Left lung (tissue), 10 donors: ENCODE data around the gene IKZF2. TPM values are rescaled to one million over a fixed set of nuclear protein-coding genes. Genes with fewer than 3 reads are reported as not detected.

Experiments used
- ATAC-seq: fragments of 200-7000 bp; cut with Tn5 transposase; one replicate; pipeline ENCODE4 v1.9.1; 2020; ENCODE audit warnings: moderate library complexity
- DNase-seq, 4 donors: peaks; one replicate each; pipeline ENCODE4 v3.0.0-alpha.2; 2013 to 2020
- H3K27ac ChIP-seq, 2 donors: fragments of 200-600 bp; sonication (generic) in 1 of 2; one replicate each; pipeline versions ENCODE4 v1.5.0 to v1.8.0; 2020 to 2021
- H3K27me3 ChIP-seq, 2 donors: fragments of 200-600 bp; sonication (generic) in 1 of 2; one replicate each; pipeline versions ENCODE4 v1.5.0 to v1.8.0; 2020 to 2021
- H3K36me3 ChIP-seq, 2 donors: fragments of 200-600 bp; sonication (generic) in 1 of 2; one replicate each; pipeline versions ENCODE4 v1.5.0 to v1.8.0; 2020 to 2021
- H3K4me1 ChIP-seq, 2 donors: fragments of 200-600 bp; one replicate each; pipeline ENCODE4 v1.8.0; 2021
- H3K4me3 ChIP-seq, 2 donors: fragments of 200-600 bp; sonication (generic) in 1 of 2; one replicate each; pipeline versions ENCODE4 v1.5.0 to v1.8.0; 2020 to 2021; ENCODE audit warnings: mild to moderate bottlenecking in 1 of 2
- H3K9me3 ChIP-seq, 2 donors: fragments of 200-600 bp; sonication (generic) in 1 of 2; one replicate each; pipeline versions ENCODE4 v1.5.0 to v1.8.0; 2020 to 2021
- intact Hi-C, 2 donors: fragments of 100-400 bp; cut with DNase I; formaldehyde crosslinking; loops; one replicate each; pipeline versions ENCODE4 v1.11.2 to v1.14.2; 2022
- polyA plus RNA-seq, 6 donors: library from polyadenylated mRNA; unstranded; fragments of 120-200 nt; gene quantifications; one replicate each; pipeline ENCODE4 v1.2.1, GENCODE V29; 2013; ENCODE audit not compliant: insufficient read length in 6 of 6
- total RNA-seq, 2 donors: library from RNA; stranded (reverse); fragmentation: NEBNext Ultra II Directional; extraction: Animal tissue kit (Norgen Biotek cat#: 25700); gene quantifications; one replicate each; pipeline ENCODE4 v1.2.1, GENCODE V29; 2021
- TF ChIP-seq, protein P1 (sequence below), 2 donors: fragments of 200-600 bp; sonication (generic) in 1 of 2; IDR thresholded peaks; one replicate each; pipeline versions ENCODE4 v1.5.0 to v1.8.0; 2021; ENCODE audit warnings: antibody characterized with exemption in 2 of 2
- donor health status: DM: no; HTN: yes; CAD: no.
- donor health status: DM: no; HTN: no; CAD: no.

IKZF2 gene
- total and polyA plus RNA-seq, 8 donors = 9.6 to 15.4 (median 12.2) TPM

DNA sequence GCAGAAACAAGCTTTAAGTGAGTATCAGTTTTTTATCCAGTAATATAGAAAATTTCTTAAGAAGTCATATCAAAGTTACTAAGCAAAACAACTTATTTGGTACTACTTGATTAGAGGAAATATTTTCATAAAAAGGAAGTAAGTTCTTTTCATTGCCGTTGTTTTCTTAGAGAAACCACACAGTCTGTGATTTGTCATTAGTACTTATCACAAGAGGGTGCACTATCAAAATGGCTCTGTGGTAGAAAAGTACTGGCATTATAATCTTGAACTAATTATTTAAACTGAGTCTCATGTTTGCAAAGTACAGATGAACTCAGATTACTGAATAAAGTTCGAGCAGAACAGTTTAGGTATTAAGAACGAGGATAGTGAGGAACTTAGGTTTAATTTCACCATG, 93.4 kb downstream of the IKZF2 start:
- DNase-seq = no peak
- ATAC-seq = no peak
- Histone ChIP-seq H3K27me3 (no peaks in the 10 kb centered on the region), H3K9me3 (no peaks in the 10 kb centered on the region), H3K4me3 (no peak overlapping the region), H3K4me1 (no peaks in the 10 kb centered on the region), H3K36me3 (no peaks in the 10 kb centered on the region), H3K27ac (no peak overlapping the region)
- intact Hi-C loops = no loop called here
- TF ChIP-seq, protein P1, sequence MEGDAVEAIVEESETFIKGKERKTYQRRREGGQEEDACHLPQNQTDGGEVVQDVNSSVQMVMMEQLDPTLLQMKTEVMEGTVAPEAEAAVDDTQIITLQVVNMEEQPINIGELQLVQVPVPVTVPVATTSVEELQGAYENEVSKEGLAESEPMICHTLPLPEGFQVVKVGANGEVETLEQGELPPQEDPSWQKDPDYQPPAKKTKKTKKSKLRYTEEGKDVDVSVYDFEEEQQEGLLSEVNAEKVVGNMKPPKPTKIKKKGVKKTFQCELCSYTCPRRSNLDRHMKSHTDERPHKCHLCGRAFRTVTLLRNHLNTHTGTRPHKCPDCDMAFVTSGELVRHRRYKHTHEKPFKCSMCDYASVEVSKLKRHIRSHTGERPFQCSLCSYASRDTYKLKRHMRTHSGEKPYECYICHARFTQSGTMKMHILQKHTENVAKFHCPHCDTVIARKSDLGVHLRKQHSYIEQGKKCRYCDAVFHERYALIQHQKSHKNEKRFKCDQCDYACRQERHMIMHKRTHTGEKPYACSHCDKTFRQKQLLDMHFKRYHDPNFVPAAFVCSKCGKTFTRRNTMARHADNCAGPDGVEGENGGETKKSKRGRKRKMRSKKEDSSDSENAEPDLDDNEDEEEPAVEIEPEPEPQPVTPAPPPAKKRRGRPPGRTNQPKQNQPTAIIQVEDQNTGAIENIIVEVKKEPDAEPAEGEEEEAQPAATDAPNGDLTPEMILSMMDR (IDR thresholded peaks at IDR 0.05) = no peak

DNA sequence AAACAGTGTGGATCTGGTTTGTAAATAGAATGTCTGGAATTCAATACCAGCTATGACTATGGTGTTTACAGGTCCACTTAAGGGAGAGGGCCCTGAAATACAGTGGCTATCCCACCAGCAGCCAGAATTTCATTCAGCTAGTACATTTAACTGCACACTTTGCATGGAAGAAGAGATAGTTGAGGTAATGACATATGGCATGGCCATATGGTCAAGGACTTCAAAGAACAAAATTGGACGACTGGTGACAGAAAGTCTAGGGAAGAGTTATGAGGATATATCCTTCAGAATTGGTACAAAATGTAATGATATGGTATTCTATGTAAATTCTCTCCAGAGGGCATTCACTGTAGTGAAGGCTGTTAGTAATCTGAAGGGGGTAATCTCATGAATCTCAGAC, 105.0 kb downstream of the IKZF2 start:
- Histone ChIP-seq H3K4me3 (no peak overlapping the region), H3K27ac (no peak overlapping the region), H3K36me3 (no peaks in the 10 kb centered on the region), H3K4me1 (no peaks in the 10 kb centered on the region), H3K27me3 (no peaks in the 10 kb centered on the region), H3K9me3 (no peaks in the 10 kb centered on the region)
- DNase-seq (no peak), ATAC-seq (no peak)
- intact Hi-C loops = no loop called here
- TF ChIP-seq, protein P1 (IDR thresholded peaks at IDR 0.05) = no peak

GRCh38 chr2:213043566-213043965, 107.8 kb downstream of the IKZF2 start:
- no peaks in the 10 kb centered on the region for H3K9me3 ChIP-seq
- ATAC-seq (no peak), DNase-seq (no peak)
- H3K27me3 ChIP-seq = no peaks in the 10 kb centered on the region
- TF ChIP-seq, protein P1 (IDR thresholded peaks at IDR 0.05) = no peak
- H3K4me1 ChIP-seq = no peaks in the 10 kb centered on the region
- no peak overlapping the region for H3K27ac ChIP-seq
- no peaks in the 10 kb centered on the region for H3K36me3 ChIP-seq
- intact Hi-C loops = no loop called here
- H3K4me3 ChIP-seq = no peak overlapping the region

DNA sequence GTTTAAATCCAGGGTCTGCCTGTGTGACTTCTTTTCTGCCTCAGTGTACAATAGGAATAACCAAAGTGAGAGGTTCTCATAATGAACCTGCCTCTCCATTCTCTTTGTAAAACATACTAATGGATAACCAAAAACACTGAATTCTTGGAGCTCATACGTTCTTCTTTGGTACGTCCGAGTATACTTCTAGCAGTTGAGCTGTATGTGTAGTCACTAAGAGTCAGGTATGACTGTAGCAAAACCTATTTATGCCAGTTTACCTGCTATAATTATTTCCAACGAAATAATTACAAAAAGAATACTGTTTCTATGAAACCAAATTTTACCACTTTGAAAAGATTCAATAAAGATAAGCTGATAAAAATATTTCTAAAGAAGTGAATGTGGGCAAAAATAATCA, 109.2 kb downstream of the IKZF2 start:
- ATAC-seq (no peak), DNase-seq (no peak)
- H3K4me1 ChIP-seq = no peaks in the 10 kb centered on the region
- no peak overlapping the region for H3K4me3 ChIP-seq
- H3K36me3 ChIP-seq = no peaks in the 10 kb centered on the region
- no peaks in the 10 kb centered on the region for H3K27me3 ChIP-seq
- intact Hi-C loops = no loop called here
- H3K9me3 ChIP-seq = no peaks in the 10 kb centered on the region
- TF ChIP-seq, protein P1 (IDR thresholded peaks at IDR 0.05) = no peak
- H3K27ac ChIP-seq = no peak overlapping the region

DNA sequence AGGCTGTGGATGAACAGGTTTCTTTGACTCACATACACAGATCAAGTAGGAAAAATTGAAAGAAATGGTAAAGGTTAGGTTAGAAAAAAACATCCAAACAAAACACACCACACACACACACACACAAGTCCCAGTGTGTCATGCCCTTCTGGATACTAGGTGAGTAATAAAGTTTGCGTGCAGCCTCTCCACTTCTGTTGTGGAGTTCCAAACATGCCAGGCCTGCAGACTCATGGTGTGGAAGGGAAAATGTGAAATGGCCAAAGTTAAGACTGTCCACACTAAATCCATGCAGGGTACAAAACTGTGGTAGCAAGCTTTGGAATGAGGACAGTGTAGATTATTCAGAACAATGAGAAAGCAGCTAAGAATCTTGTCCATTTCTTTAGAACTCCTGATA, 114.6 kb downstream of the IKZF2 start:
- no peaks in the 10 kb centered on the region for H3K36me3 ChIP-seq
- no peak overlapping the region for H3K4me3 ChIP-seq
- intact Hi-C loops = no loop called here
- DNase-seq = no peak
- no peak for ATAC-seq
- no peaks in the 10 kb centered on the region for H3K9me3 ChIP-seq
- TF ChIP-seq, protein P1 (IDR thresholded peaks at IDR 0.05) = no peak
- no peak overlapping the region for H3K27ac ChIP-seq
- no peaks in the 10 kb centered on the region for H3K27me3 ChIP-seq
- H3K4me1 ChIP-seq = no peaks in the 10 kb centered on the region
